ENCODE results near the gene VTCN1.

VTCN1 gene

GRCh38 chr1:117121589-117122329 lies 89.0 kb downstream of the VTCN1 start, which contains the start of gene TRIM45 (continued):
- TF ChIP-seq AEBP2 (tag by site-specific recombination; IDR thresholded peaks at IDR 0.05; ENCODE audit: borderline replicate concordance) (no peak), ZNF114 (tag by site-specific recombination; IDR thresholded peaks at IDR 0.05) (no peak), KLF1 (tag by site-specific recombination; IDR thresholded peaks at IDR 0.05) (no peak; the same call in 1 of the 2 replicates), PRDM10 (tag by site-specific recombination; IDR thresholded peaks at IDR 0.05) (peak; percentile 54; the same call in 1 of the 2 replicates), ZSCAN23 (tag by site-specific recombination; IDR thresholded peaks at IDR 0.05) (no peak), ZBTB44 (tag by site-specific recombination; IDR thresholded peaks at IDR 0.05) (no peak), ELK4 (IDR thresholded peaks at IDR 0.05; ENCODE audit: borderline replicate concordance, low read depth, low read length) (no peak), ZNF366 (tag by site-specific recombination; conservative IDR thresholded peaks at IDR 0.05) (no peak), ZNF830 (tag by site-specific recombination; IDR thresholded peaks at IDR 0.05; ENCODE audit: low read depth) (no peak), ZNF610 (tag by site-specific recombination; IDR thresholded peaks at IDR 0.05; ENCODE audit: borderline replicate concordance) (no peak; the same call in 1 of the 2 replicates), ZBTB49 (tag by site-specific recombination; IDR thresholded peaks at IDR 0.05; ENCODE audit: low read depth) (no peak), MYNN (tag by site-specific recombination; IDR thresholded peaks at IDR 0.05; ENCODE audit: borderline replicate concordance) (no peak), ZNF416 (tag by site-specific recombination; IDR thresholded peaks at IDR 0.05) (no peak), ZNF341 (tag by site-specific recombination; IDR thresholded peaks at IDR 0.05; ENCODE audit: low read depth) (peak; percentile 51; the same call in 1 of the 2 replicates), ZNF48 (tag by site-specific recombination; IDR thresholded peaks at IDR 0.05) (no peak), BCL11A (tag by site-specific recombination; IDR thresholded peaks at IDR 0.05; ENCODE audit: low read depth) (peak; percentile 13; the same call in 1 of the 2 replicates), ZNF791 (tag by site-specific recombination; IDR thresholded peaks at IDR 0.05) (no peak), SP7 (tag by site-specific recombination; IDR thresholded peaks at IDR 0.05) (peak; percentile 44), ZBTB11 (tag by site-specific recombination; conservative IDR thresholded peaks at IDR 0.05; ENCODE audit: low read depth) (no peak)
- TF ChIP-seq, protein P1, sequence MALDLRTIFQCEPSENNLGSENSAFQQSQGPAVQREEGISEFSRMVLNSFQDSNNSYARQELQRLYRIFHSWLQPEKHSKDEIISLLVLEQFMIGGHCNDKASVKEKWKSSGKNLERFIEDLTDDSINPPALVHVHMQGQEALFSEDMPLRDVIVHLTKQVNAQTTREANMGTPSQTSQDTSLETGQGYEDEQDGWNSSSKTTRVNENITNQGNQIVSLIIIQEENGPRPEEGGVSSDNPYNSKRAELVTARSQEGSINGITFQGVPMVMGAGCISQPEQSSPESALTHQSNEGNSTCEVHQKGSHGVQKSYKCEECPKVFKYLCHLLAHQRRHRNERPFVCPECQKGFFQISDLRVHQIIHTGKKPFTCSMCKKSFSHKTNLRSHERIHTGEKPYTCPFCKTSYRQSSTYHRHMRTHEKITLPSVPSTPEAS (tag by site-specific recombination; IDR thresholded peaks at IDR 0.05) = no peak
- TF ChIP-seq, protein P2, sequence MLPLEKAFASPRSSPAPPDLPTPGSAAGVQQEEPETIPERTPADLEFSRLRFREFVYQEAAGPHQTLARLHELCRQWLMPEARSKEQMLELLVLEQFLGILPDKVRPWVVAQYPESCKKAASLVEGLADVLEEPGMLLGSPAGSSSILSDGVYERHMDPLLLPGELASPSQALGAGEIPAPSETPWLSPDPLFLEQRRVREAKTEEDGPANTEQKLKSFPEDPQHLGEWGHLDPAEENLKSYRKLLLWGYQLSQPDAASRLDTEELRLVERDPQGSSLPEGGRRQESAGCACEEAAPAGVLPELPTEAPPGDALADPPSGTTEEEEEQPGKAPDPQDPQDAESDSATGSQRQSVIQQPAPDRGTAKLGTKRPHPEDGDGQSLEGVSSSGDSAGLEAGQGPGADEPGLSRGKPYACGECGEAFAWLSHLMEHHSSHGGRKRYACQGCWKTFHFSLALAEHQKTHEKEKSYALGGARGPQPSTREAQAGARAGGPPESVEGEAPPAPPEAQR (tag by site-specific recombination; IDR thresholded peaks at IDR 0.05) = no peak
